HG02763 (cell line): ENCODE results near the gene CHRNA1.

Experiments
- ATAC-seq: cut with Tn5 transposase; IDR thresholded peaks from one replicate; pipeline ENCODE4 v1.9.1; 2021; ENCODE audit warnings: mild to moderate bottlenecking, moderate library complexity; ENCODE audit not compliant: unreplicated experiment

The CHRNA1 gene

GRCh38 chr2:174761837-174762236 lies 2.4 kb downstream of the CHRNA1 start:
- no peak for ATAC-seq

DNA sequence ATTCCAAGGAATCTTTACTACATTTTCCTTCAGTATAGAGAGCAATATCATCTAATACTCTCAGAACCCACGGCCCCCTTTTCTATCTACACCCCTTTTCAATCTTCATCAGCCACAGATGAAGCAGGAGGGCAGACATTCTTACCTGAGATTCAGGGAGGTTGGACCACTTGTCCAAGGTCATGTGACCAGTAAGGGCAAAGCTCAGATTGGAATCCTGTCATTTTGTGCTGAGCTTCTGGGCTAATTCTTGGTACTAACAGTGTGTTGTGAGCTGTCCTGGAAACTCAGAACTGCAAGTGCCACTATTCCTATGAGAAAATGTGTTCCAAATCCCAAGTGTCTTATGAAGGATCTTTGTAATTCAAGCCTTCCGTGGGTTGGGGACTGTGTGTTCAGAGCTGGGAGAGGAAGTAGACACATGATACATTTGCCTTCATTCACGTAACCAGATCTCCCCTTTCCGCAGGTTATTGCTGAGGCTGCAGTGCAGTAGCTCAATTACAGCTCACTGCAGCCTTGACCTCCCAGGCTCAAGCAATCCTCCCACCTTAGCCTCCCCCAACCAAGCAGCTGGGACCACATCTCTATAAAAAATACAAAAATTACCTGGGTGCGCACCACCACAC lies 3.3 kb downstream of the CHRNA1 start:
- no peak for ATAC-seq

- no peak for ATAC-seq
These were observed 4.7 kb downstream of the CHRNA1 start for GRCh38 chr2:174759381-174760065.

DNA sequence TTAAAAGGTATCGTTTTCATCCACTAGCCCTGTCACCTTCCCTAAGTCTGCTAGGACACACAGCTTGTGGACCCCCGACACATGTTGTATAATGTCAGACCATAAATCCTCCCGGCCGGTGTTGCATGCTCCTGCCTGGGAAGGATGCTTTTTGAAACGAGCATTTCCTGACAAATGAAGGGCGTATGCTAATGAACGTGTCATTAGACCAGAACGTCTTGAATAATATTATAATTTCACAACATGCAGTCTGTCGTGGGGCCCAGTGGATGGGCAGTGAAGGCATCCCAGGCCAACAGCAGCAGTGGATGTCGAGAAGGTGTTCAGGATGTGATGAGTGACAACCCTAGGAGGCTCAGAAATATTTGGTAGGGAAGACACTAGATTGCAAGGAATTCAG lies 7.5 kb downstream of the CHRNA1 start:
- no peak for ATAC-seq

DNA sequence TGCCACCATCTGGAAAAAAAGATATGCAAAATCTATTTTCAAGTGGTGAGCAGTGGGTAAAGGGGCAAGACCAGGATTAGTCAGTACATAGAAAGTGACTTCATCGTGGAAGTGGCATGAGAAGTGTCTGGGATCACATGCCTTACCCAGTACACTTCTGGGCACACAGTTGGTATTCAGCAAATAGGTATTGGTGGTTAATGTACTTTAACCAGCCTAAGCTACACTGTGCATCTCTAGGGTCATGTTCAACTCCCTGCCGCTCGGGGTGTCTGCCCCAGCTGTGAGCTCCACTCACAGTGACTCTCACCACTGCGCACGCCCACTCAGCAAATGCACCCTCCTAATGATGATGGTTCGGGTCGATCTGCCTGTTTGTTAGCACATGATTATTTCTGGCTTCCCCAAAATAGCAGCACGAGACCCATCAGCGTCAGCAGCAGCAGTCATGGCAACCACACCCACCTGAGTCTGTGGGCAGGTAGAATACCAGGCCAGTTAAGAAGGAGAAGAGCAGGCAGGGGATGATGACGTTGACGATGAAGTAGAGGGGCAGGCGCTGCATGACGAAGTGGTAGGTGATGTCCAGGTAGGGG lies 11.1 kb downstream of the CHRNA1 start:
- no peak for ATAC-seq

- ATAC-seq = peak; percentile 86
These were observed 11.8 kb downstream of the CHRNA1 start for GRCh38 chr2:174752403-174753037.

- peak; percentile 34 for ATAC-seq
These were observed 13.3 kb downstream of the CHRNA1 start for GRCh38 chr2:174750923-174751441.

- no peak for ATAC-seq
These were observed 14.5 kb downstream of the CHRNA1 start for GRCh38 chr2:174749793-174750192.

GRCh38 chr2:174748948-174749347 lies 15.3 kb downstream of the CHRNA1 start:
- peak; percentile 36 for ATAC-seq

GRCh38 chr2:174745142-174745541 lies 19.1 kb downstream of the CHRNA1 start:
- ATAC-seq = no peak

DNA sequence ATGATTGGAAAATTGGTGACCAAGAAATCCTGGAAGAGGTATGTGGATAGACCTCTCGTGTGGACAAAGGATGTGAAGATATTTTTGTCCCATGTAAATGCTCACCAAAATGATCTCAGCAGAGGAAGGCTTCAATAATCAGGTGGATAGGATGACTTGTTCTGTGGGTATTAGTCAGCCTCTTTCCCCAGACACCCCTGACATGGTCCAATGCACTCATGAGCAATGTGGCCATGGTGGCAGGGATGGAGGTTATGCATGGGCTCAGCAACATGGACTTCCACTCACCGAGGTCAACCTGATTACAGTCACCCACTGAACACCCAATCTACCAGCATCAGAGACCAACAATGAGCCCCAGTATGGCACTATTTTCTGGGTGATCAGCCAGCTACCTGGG lies 20.2 kb downstream of the CHRNA1 start:
- ATAC-seq = no peak

DNA sequence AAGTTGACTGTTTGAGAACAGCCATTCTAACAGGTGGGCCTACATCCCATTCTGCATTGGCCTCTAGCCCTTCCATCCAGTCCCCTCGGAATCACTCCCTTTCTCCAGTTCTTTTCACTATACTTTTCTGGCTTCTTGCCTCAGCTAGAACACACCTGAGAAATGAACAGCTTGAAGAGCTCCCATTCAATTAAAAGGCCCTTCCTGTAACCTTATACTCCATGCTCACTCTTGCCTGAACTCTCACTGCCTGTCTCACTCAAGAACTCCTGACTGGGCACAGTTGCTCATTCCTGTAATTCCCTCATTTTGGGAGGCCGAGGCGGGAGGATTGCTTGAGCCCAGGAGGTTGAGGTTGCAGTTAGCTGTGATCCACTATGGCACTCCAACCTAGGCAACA lies 23.6 kb downstream of the CHRNA1 start:
- ATAC-seq = no peak

DNA sequence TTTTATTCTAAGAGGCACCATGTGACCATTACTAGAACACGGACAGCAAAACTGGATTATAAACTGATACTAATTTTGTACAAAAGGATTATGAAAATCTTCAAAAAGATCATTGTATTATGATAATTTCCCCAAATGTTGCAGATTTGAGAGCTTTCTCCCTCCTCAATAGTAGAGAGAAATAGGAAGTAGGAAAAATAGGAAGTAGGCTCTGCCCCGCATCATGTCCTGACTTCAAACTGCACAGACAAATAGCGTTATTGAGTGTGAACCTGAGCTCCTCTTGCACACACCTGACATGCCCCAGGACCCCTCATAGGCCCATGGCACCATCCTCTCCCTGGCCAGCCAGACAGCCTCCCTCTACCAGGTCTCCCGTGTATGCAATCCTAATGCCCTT lies 25.4 kb downstream of the CHRNA1 start:
- ATAC-seq = no peak

GRCh38 chr2:174731546-174731945 lies 32.7 kb downstream of the CHRNA1 start:
- ATAC-seq = no peak

- ATAC-seq = no peak
These were observed 33.6 kb downstream of the CHRNA1 start for GRCh38 chr2:174730698-174731018.

DNA sequence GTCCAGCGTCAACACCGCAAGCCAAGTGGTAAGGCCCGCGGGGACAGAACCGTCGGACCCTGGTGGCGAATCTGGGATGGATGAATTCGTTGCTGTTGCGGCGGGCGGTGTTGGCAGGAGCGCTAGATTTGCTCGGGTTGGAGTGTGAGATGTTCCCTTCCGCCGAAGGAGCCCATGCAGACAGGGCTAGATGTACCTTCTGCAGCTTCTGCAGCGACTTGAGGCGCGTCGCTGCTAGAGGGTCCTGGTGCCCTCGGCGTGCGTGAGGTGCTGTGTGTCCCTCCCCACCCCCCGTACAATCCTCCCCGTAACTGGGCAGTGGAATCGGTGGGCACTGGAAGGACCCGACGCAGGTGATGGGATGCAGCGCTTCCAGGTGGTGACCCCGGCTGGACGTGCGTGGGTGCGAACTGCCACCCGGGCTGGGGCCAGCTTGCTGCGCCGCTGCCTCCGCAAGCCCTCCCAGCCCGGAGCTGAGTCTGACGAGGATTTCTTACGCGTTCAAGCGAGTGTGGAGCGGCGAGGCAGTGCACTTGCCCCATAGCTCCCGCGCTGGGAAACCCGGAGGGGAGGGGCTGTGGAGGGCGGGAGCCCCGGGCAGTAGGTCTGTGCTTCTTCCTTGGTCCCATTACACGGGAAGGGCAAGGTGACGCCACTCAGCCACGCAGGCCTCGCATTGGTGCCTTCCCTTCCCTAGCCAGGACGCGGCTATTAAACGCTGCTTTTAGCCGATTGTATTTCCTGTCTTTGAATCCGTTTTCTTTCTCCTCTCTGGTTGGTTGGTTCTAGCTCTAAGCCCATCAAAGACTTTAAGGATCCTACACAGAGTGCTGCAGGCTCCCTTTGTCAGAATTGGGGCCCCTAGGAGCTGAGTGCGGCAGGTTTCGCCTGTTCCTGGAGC lies 34.2 kb downstream of the CHRNA1 start:
- no peak for ATAC-seq

DNA sequence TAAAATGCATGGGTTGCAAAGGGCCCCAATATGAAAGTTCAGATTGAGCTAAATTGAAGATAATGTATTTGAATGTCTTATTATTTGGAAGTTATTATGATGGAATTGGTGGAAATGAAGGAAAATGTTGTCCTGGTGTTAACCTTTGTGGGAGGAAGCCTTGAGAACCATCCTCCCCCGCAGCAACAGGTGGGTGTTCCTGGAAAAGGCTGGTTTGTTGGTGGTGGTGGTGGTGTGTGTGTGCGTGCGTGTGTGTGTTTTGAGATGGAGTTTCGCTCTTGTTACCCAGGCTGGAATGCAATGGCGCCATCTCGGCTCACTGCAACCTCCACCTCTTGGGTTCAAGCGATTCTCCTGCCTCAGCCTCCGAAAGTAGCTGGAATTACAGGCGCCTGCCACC lies 36.2 kb downstream of the CHRNA1 start:
- no peak for ATAC-seq

GRCh38 chr2:174726212-174726611 lies 38.1 kb downstream of the CHRNA1 start:
- no peak for ATAC-seq

DNA sequence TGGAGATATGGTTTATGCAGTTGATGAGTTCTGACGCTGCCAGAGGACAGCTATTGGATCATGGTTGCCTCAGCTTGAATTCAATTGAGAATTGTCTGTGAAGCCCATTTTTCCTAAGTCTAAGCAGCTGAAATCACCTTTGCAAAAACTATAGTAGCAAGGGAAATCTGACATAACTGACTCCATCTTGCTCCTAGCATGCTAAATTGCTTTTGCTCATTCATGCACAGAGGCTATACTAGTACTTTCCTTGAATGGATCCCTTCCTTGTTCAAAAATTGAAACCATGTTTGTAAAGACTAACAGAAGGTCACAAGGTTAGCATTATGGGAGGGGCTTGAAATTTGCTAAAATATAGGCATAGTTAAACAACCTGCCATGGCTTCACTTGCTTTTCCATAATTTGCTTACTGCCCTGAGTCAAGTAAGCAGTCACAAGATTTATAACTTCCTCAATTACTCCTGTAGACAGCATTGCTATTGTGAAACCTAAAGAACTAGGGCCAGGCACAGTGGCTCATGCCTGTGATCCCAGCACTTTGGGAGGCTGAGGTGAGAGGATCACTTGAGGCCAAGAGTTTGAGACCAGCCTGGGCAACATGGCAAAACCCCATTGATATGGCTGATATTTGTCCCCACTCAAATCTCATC lies 41.2 kb downstream of the CHRNA1 start:
- no peak for ATAC-seq

GRCh38 chr2:174719016-174719415 lies 45.3 kb downstream of the CHRNA1 start:
- no peak for ATAC-seq
